H1 (cell line): ENCODE data around the gene FBXO44. TPM values are rescaled to one million over a fixed set of nuclear protein-coding genes. Genes with fewer than 3 reads are reported as not detected.

Source experiments
- BACH1 ChIP-seq: IDR thresholded peaks from 2 replicates; pipeline ENCODE4 v1.6.1; 2012; ENCODE audit warnings: low read length, improper control_type of control experiment
- CEBPB ChIP-seq: IDR thresholded peaks from 2 replicates; pipeline ENCODE4 v1.6.1; 2012; ENCODE audit warnings: low read depth, low read length
- JUND ChIP-seq: IDR thresholded peaks from 2 replicates; pipeline ENCODE4 v1.6.1; 2011; ENCODE audit warnings: mild to moderate bottlenecking, improper control_type of control experiment, low read length
- RAD21 ChIP-seq, 2 experiments: IDR thresholded peaks in 1 of 2; conservative IDR thresholded peaks in 1 of 2; 2 replicates each; pipeline ENCODE4 v1.6.1; 2011; ENCODE audit warnings: low read depth in 2 of 2, low read length in 2 of 2, improper control_type of control experiment in 1 of 2, inconsistent platforms in 1 of 2, mild to moderate bottlenecking in 1 of 2, moderate library complexity in 1 of 2
- RBBP5 ChIP-seq: IDR thresholded peaks from 2 replicates; pipeline ENCODE4 v1.7.1; 2012; ENCODE audit warnings: low read depth, mild to moderate bottlenecking, inconsistent platforms, low read length, moderate library complexity, borderline replicate concordance
- polyA plus RNA-seq, 7 experiments: library from polyadenylated mRNA; depleted of rRNA in 3 of 7; stranded (reverse) in 5 of 7; unstranded in 2 of 7; fragments of >200 nt in 5 of 7; fragments of 200-250 nt in 2 of 7; gene quantifications; 1 replicate in 5 of 7; 2 replicates in 1 of 7; 4 replicates in 1 of 7; pipeline versions ENCODE4 v1.2.1 to v1.2.3, GENCODE V29; 2011 to 2013; ENCODE audit warnings: missing spikeins in 2 of 7, mixed read lengths in 2 of 7
- total RNA-seq: library from RNA; stranded (reverse); fragmentation: NEBNext Ultra II Directional; extraction: Animal tissue kit (Norgen Biotek cat#: 25700); gene quantifications from 2 replicates; pipeline ENCODE4 v1.2.1, GENCODE V29; 2021
- TF ChIP-seq, protein P1 (sequence below): IDR thresholded peaks from 2 replicates; pipeline ENCODE4 v1.6.1; 2011; ENCODE audit warnings: low read depth, mild to moderate bottlenecking, low read length; ENCODE audit not compliant: insufficient read depth

Gene FBXO44
- total and polyA plus RNA-seq, 2 of the 8 experiments (the other 6 are each of a cell fraction or from before 2014, with no cell fraction given), result 27.0 to 27.2 TPM

DNA sequence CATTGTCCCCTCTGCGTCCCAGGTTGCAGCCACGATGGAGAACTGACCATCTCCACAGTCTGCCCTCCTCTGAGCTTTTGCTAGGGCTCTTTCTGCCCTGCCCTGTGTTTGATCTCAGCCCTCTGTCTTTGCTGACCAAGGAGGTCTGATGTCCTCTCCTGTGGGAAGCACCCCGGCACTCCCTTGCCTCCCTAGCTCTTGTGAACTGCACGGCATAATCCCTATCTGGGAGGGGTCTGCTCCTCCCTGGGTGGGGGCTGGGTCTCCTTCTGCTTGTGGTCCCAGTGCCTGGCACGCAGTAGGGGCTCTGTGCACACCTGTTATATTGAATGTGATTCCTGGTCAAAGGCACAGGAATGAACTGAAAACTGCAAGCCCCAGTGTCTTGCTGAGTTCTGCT, 39.2 kb downstream of the FBXO44 start (continued):
- no peak for TF ChIP-seq RBBP5
- no peak for TF ChIP-seq BACH1
- no peak for TF ChIP-seq JUND
- TF ChIP-seq CEBPB, result no peak
- TF ChIP-seq, protein P1, sequence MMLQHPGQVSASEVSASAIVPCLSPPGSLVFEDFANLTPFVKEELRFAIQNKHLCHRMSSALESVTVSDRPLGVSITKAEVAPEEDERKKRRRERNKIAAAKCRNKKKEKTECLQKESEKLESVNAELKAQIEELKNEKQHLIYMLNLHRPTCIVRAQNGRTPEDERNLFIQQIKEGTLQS, result no peak
- no peak for TF ChIP-seq RAD21 (IDR thresholded peaks at IDR 0.05 in 1 of 2, conservative IDR thresholded peaks at IDR 0.05 in 1 of 2; ENCODE audit: low read depth in 2 of 2, low read length in 2 of 2)
- TF ChIP-seq, all 59 proteins: peak for 0
